HCT116 (cell line): ENCODE data around the gene HOXD3. TPM values are rescaled to one million over a fixed set of nuclear protein-coding genes. Genes with fewer than 3 reads are reported as not detected.

ENCODE experiments used
- ATAC-seq: fragments of 200-7000 bp; cut with Tn5 transposase; 2 replicates; pipeline ENCODE4 v1.9.1; 2020; ENCODE audit warnings: mild to moderate bottlenecking, moderate library complexity
- BruUV-seq: library from RNA; stranded (reverse); fragments of 400-500 nt; replicated peaks from 2 replicates; lab custom pipeline; 2021; lab: Mats Ljungman, UMichigan
- CTCF ChIA-PET: fragments of 300-600 bp; sonication (Branson Sonifier 250); formaldehyde crosslinking; loops from one replicate; lab custom pipeline; 2021; ENCODE audit warnings: antibody characterized with exemption; lab: Charles Lee
- POLR2A ChIA-PET: fragments of 300-600, 350-600 bp; sonication (Branson Sonifier 250); formaldehyde crosslinking; loops from one replicate; lab custom pipeline; 2021; ENCODE audit warnings: antibody characterized with exemption; lab: Charles Lee
- RAD21 ChIA-PET, 2 experiments: fragments of 300-600 bp; sonication (Branson Sonifier 250); formaldehyde crosslinking; loops; one replicate each; lab custom pipeline; 2023; ENCODE audit warnings: low total read pairs in 2 of 2; ENCODE audit not compliant: uncharacterized antibody in 2 of 2, unreplicated experiment in 2 of 2, low non-redundant PET in 1 of 2; lab: Charles Lee
- DNase-seq: peaks from one replicate; pipeline ENCODE4 v3.0.0-alpha.2; 2010; ENCODE audit warnings: low read depth, low spot score
- H2AFZ ChIP-seq: fragments of 200-600 bp; shearing (Covaris generic), sonication (generic); 2 replicates; pipeline ENCODE4 v1.6.1; 2017; ENCODE audit warnings: low read depth, mixed run types, mixed read lengths, antibody characterized with exemption, low read length; ENCODE audit not compliant: poor library complexity, severe bottlenecking
- H3K27ac ChIP-seq: 2 replicates; pipeline ENCODE4 v1.5.1; 2012; ENCODE audit warnings: low read depth, low read length
- H3K27me3 ChIP-seq: fragments of 200-600 bp; sonication (generic); 2 replicates; pipeline ENCODE4 v1.6.1; 2016; ENCODE audit warnings: mixed run types, low read length, mixed read lengths; ENCODE audit not compliant: insufficient read depth
- H3K36me3 ChIP-seq, 2 experiments: fragments of 200-500 bp in 1 of 2; fragments of 200-600 bp in 1 of 2; sonication (Bioruptor generic) in 1 of 2; sonication (generic) in 1 of 2; 2 replicates each; pipeline versions ENCODE4 v1.5.1 to v1.6.1; 2014 to 2016; ENCODE audit warnings: low read length in 2 of 2, inconsistent platforms in 1 of 2, mixed read lengths in 1 of 2, mixed run types in 1 of 2; ENCODE audit not compliant: insufficient read depth in 2 of 2, control insufficient read depth in 1 of 2
- H3K4me1 ChIP-seq, 2 experiments: fragments of 200-600 bp in 1 of 2; sonication (generic) in 1 of 2; 2 replicates each; pipeline versions ENCODE4 v1.5.1 to v1.6.1; 2012 to 2017; ENCODE audit warnings: low read length in 2 of 2, inconsistent platforms in 1 of 2, mild to moderate bottlenecking in 1 of 2, mixed read lengths in 1 of 2, mixed run types in 1 of 2, moderate library complexity in 1 of 2; ENCODE audit not compliant: insufficient read depth in 2 of 2, control insufficient read depth in 1 of 2
- H3K4me2 ChIP-seq: fragments of 200-600 bp; sonication (generic); 2 replicates; pipeline ENCODE4 v1.6.1; 2017; ENCODE audit warnings: mixed run types, low read length, mixed read lengths
- H3K4me3 ChIP-seq, 2 experiments: fragments of 200-600 bp in 1 of 2; sonication (generic) in 1 of 2; replicated peaks in 1 of 2; 2 replicates each; pipeline ENCODE4 v1.5.1; 2011 to 2016; ENCODE audit warnings: low read length in 2 of 2, control low read depth in 1 of 2, low read depth in 1 of 2, mild to moderate bottlenecking in 1 of 2, mixed read lengths in 1 of 2, mixed run types in 1 of 2
- H3K79me2 ChIP-seq: fragments of 200-600 bp; sonication (generic); 2 replicates; pipeline ENCODE4 v1.6.1; 2017; ENCODE audit warnings: mild to moderate bottlenecking, mixed run types, low read length, moderate library complexity, mixed read lengths; ENCODE audit not compliant: insufficient read depth
- H3K9ac ChIP-seq: fragments of 200-600 bp; sonication (generic); 2 replicates; pipeline ENCODE4 v1.6.1; 2016; ENCODE audit warnings: low read length, mixed read lengths
- H3K9me2 ChIP-seq: fragments of 200-600 bp; sonication (generic), shearing (Covaris generic); 2 replicates; pipeline ENCODE4 v1.6.1; 2017; ENCODE audit warnings: mixed run types, mild to moderate bottlenecking, moderate library complexity; ENCODE audit not compliant: insufficient read depth
- H3K9me3 ChIP-seq, 2 experiments: fragments of 200-500 bp in 1 of 2; fragments of 200-600 bp in 1 of 2; sonication (Bioruptor generic) in 1 of 2; sonication (generic) in 1 of 2; 2 replicates each; pipeline ENCODE4 v1.6.1; 2014 to 2017; ENCODE audit warnings: low read length in 2 of 2, mixed read lengths in 2 of 2, inconsistent platforms in 1 of 2, low read depth in 1 of 2, mild to moderate bottlenecking in 1 of 2, mixed run types in 1 of 2, moderate library complexity in 1 of 2; ENCODE audit not compliant: control insufficient read depth in 1 of 2, insufficient read depth in 1 of 2
- H4K20me1 ChIP-seq: fragments of 200-600 bp; sonication (generic), shearing (Covaris generic); 2 replicates; pipeline ENCODE4 v1.6.1; 2017; ENCODE audit warnings: mixed run types, mild to moderate bottlenecking, moderate library complexity; ENCODE audit not compliant: insufficient read depth
- CBX3 ChIP-seq: IDR thresholded peaks from 2 replicates; pipeline ENCODE4 v1.6.1; 2012; ENCODE audit warnings: low read depth
- CEBPB ChIP-seq: IDR thresholded peaks from 2 replicates; pipeline ENCODE4 v1.6.1; 2012; ENCODE audit warnings: low read depth
- CTCF ChIP-seq, 3 experiments: fragments of 200-600 bp in 1 of 3; sonication (generic) in 1 of 3; IDR thresholded peaks in 2 of 3; conservative IDR thresholded peaks in 1 of 3; 2 replicates each; pipeline ENCODE4 v1.5.1; 2012 to 2017; ENCODE audit warnings: low read depth in 2 of 3, low read length in 2 of 3, antibody characterized with exemption in 1 of 3, borderline replicate concordance in 1 of 3, control low read depth in 1 of 3, mild to moderate bottlenecking in 1 of 3, mixed read lengths in 1 of 3, mixed run types in 1 of 3, moderate library complexity in 1 of 3; ENCODE audit not compliant: insufficient read depth in 1 of 3
- EGR1 ChIP-seq: IDR thresholded peaks from 2 replicates; pipeline ENCODE4 v1.6.1; 2012; ENCODE audit warnings: low read depth
- EZH2 ChIP-seq: fragments of 200-600 bp; sonication (generic); IDR thresholded peaks from 2 replicates; pipeline ENCODE4 v1.6.1; 2017; ENCODE audit warnings: antibody characterized with exemption, mixed run types
- EZH2phosphoT487 ChIP-seq: fragments of 200-600 bp; IDR thresholded peaks from 2 replicates; pipeline ENCODE4 v1.6.1; 2018; ENCODE audit warnings: antibody characterized with exemption, borderline replicate concordance
- FOSL1 ChIP-seq: IDR thresholded peaks from 2 replicates; pipeline ENCODE4 v1.6.1; 2012; ENCODE audit warnings: low read depth
- JUND ChIP-seq: IDR thresholded peaks from 2 replicates; pipeline ENCODE4 v1.6.1; 2012
- POLR2A ChIP-seq: IDR thresholded peaks from 2 replicates; pipeline ENCODE4 v1.7.0; 2011; ENCODE audit warnings: borderline replicate concordance; ENCODE audit not compliant: insufficient read depth, insufficient read length; ENCODE audit errors: extremely low read depth
- POLR2AphosphoS5 ChIP-seq: IDR thresholded peaks from 2 replicates; pipeline ENCODE4 v1.6.1; 2011; ENCODE audit warnings: mild to moderate bottlenecking, low read depth, low read length, moderate library complexity
- RAD21 ChIP-seq: IDR thresholded peaks from 2 replicates; pipeline ENCODE4 v1.6.1; 2012; ENCODE audit warnings: low read depth, mild to moderate bottlenecking
- REST ChIP-seq: IDR thresholded peaks from 2 replicates; pipeline ENCODE4 v1.6.1; 2012; ENCODE audit warnings: low read depth
- SIN3A ChIP-seq: IDR thresholded peaks from 2 replicates; pipeline ENCODE4 v1.6.1; 2012; ENCODE audit warnings: low read depth
- SRF ChIP-seq: IDR thresholded peaks from 2 replicates; pipeline ENCODE4 v1.6.1; 2012; ENCODE audit warnings: low read depth
- TCF7L2 ChIP-seq: IDR thresholded peaks from 2 replicates; pipeline ENCODE4 v1.7.0; 2011; ENCODE audit warnings: borderline replicate concordance, inconsistent platforms; ENCODE audit not compliant: insufficient read depth, insufficient read length; ENCODE audit errors: extremely low read depth
- ZFX ChIP-seq: fragments of 450-650 bp; IDR thresholded peaks from 2 replicates; pipeline ENCODE4 v1.6.1; 2017
- ZNF274 ChIP-seq: fragments of 200-500 bp; sonication (Bioruptor generic); IDR thresholded peaks from 2 replicates; pipeline ENCODE4 v1.6.1; 2014; ENCODE audit warnings: mild to moderate bottlenecking, low read depth, low read length, inconsistent platforms
- intact Hi-C: fragments of 100-400 bp; cut with micrococcal nuclease; formaldehyde crosslinking; loops from 2 replicates; pipeline ENCODE4 v1.10.0; 2022
- total RNA-seq: library from RNA; stranded (reverse); gene quantifications from one replicate; pipeline ENCODE4 v1.2.1, GENCODE V29; 2021; ENCODE audit not compliant: unreplicated experiment
- TF ChIP-seq, protein P1 (sequence below): IDR thresholded peaks from 2 replicates; pipeline ENCODE4 v1.6.1; 2012

Gene HOXD3
- total RNA-seq, 1 experiment from 2014 or later, result 1.4 TPM

- Histone ChIP-seq H3K79me2 (no peaks in the 10 kb centered on the region), H3K27ac (no peak overlapping the region), H2AFZ (no peak overlapping the region), H3K4me2 (no peak overlapping the region), H3K9me3 (no peaks in the 10 kb centered on the region), H3K27me3 (no peaks in the 10 kb centered on the region), H3K4me3 (no peak overlapping the region), H3K4me1 (no peaks in the 10 kb centered on the region), H3K9ac (no peak overlapping the region), H3K36me3 (no peaks in the 10 kb centered on the region), H3K9me2 (no peaks in the 10 kb centered on the region), H4K20me1 (no peaks in the 10 kb centered on the region)
- POLR2A ChIA-PET, result no interaction called here
- CTCF ChIA-PET, result no interaction called here
- intact Hi-C loops, result no loop called here
- DNase-seq (no peak), ATAC-seq (no peak)
- no TSS peak for BruUV-seq
- no peak for TF ChIP-seq CTCF (IDR thresholded peaks at IDR 0.05 in 2 of 3, conservative IDR thresholded peaks at IDR 0.05 in 1 of 3; ENCODE audit: borderline replicate concordance in 1 of 3, insufficient read depth in 1 of 3, low read depth in 2 of 3, low read length in 2 of 3)
- TF ChIP-seq SIN3A, result no peak
- TF ChIP-seq RAD21, result no peak
- TF ChIP-seq, protein P1, sequence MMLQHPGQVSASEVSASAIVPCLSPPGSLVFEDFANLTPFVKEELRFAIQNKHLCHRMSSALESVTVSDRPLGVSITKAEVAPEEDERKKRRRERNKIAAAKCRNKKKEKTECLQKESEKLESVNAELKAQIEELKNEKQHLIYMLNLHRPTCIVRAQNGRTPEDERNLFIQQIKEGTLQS, result no peak
- no peak for TF ChIP-seq EZH2phosphoT487
- no peak for TF ChIP-seq SRF
- TF ChIP-seq CEBPB, result no peak
- no peak for TF ChIP-seq POLR2AphosphoS5
- RAD21 ChIA-PET, result no interaction called here
Measured at GRCh38 chr2:176167398-176167797, 10.3 kb downstream of the HOXD3 start.

- Histone ChIP-seq H3K27me3 (no peaks in the 10 kb centered on the region), H3K9me2 (no peaks in the 10 kb centered on the region), H3K9me3 (no peaks in the 10 kb centered on the region), H3K27ac (no peak overlapping the region), H3K4me1 (no peaks in the 10 kb centered on the region), H3K4me3 (no peak overlapping the region), H3K36me3 (no peaks in the 10 kb centered on the region), H4K20me1 (no peaks in the 10 kb centered on the region), H2AFZ (no peak overlapping the region), H3K4me2 (no peak overlapping the region), H3K79me2 (no peaks in the 10 kb centered on the region), H3K9ac (no peak overlapping the region)
- RAD21 ChIA-PET, result no interaction called here
- CTCF ChIA-PET, result no interaction called here
- intact Hi-C loops, result no loop called here
- no TSS peak for BruUV-seq
- POLR2A ChIA-PET, result interaction anchor here (0.6 kb wide), 1 partner anchor 41 kb away, joined by 3 read pairs; no protein-coding TSS in a partner anchor
- DNase-seq, result no peak
- no peak for ATAC-seq
- TF ChIP-seq RAD21 (no peak), CBX3 (no peak), JUND (no peak), REST (no peak), ZFX (no peak), EZH2 (no peak), FOSL1 (no peak), TCF7L2 (no peak), POLR2A (no peak), EZH2phosphoT487 (no peak), SRF (no peak), EGR1 (no peak), ZNF274 (no peak)
Measured at GRCh38 chr2:176169181-176169580, 12.1 kb downstream of the HOXD3 start.
